Measurements from ENCODE around the gene KAT2B.

DNA sequence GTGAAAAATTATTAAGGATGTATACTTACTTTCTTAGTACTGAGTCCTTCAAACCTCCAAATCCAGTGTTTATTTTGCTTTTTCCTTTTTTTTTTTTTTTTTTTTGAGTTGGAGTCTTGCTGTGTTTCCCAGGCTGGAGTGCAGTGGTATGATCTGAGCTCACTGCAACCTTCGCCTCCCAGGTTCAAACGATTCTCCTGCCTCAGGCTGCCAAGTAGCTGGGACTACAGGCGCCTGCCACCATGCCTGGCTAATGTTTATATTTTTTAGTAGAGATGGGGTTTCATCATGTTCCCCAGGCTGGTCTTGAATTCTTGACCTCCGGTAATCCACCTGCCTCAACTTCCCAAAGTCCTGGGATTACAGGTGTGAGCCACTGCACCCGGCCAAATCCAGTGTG, 67.5 kb downstream of the KAT2B start:
- TF ChIP-seq, protein P1, sequence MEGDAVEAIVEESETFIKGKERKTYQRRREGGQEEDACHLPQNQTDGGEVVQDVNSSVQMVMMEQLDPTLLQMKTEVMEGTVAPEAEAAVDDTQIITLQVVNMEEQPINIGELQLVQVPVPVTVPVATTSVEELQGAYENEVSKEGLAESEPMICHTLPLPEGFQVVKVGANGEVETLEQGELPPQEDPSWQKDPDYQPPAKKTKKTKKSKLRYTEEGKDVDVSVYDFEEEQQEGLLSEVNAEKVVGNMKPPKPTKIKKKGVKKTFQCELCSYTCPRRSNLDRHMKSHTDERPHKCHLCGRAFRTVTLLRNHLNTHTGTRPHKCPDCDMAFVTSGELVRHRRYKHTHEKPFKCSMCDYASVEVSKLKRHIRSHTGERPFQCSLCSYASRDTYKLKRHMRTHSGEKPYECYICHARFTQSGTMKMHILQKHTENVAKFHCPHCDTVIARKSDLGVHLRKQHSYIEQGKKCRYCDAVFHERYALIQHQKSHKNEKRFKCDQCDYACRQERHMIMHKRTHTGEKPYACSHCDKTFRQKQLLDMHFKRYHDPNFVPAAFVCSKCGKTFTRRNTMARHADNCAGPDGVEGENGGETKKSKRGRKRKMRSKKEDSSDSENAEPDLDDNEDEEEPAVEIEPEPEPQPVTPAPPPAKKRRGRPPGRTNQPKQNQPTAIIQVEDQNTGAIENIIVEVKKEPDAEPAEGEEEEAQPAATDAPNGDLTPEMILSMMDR (IDR thresholded peaks at IDR 0.05) = no peak
- TF ChIP-seq EP300 (IDR thresholded peaks at IDR 0.05) = no peak

All from gastroesophageal sphincter (tissue), 3 donors.